Endothelial cell of umbilical vein (primary cell): ENCODE data around the gene STK24. TPM values are rescaled to one million over a fixed set of nuclear protein-coding genes. Genes with fewer than 3 reads are reported as not detected.

ENCODE experiments used
- BruUV-seq: library from RNA; stranded (reverse); fragments of 400-500 nt; replicated peaks from 2 replicates; lab custom pipeline; 2021; lab: Mats Ljungman, UMichigan
- CTCF ChIA-PET: fragments of 300-600, 350-600 bp; sonication (Branson Sonifier 250); formaldehyde crosslinking; loops from one replicate; lab custom pipeline; 2021; ENCODE audit warnings: antibody characterized with exemption, inconsistent platforms; lab: Charles Lee
- POLR2A ChIA-PET: fragments of 300-600, 350-600 bp; sonication (Branson Sonifier 250); formaldehyde crosslinking; loops from one replicate; lab custom pipeline; 2021; ENCODE audit warnings: antibody characterized with exemption, inconsistent platforms; lab: Charles Lee
- DNase-seq: peaks from one replicate; pipeline ENCODE4 v3.0.0-alpha.2; 2011; ENCODE audit warnings: low read depth, low spot score
- FAIRE-seq: peaks from 2 replicates; lab custom pipeline; 2011; peaks lifted over from hg19 to GRCh38; lab: Jason Lieb, UNC
- H2AFZ ChIP-seq: 2 replicates; pipeline ENCODE4 v1.6.0; 2012; ENCODE audit warnings: low read depth, low read length, control low read depth, inconsistent platforms
- H3K27ac ChIP-seq: 2 replicates; pipeline ENCODE4 v1.5.1; 2011; ENCODE audit warnings: low read depth, mild to moderate bottlenecking, control low read depth, low read length, moderate library complexity; ENCODE audit not compliant: insufficient read depth
- H3K27me3 ChIP-seq, 2 experiments: 2 replicates each; pipeline versions ENCODE4 v1.6.0 to v1.6.1; 2011; ENCODE audit warnings: low read length in 2 of 2, mixed read lengths in 1 of 2; ENCODE audit not compliant: control insufficient read depth in 2 of 2, insufficient read depth in 2 of 2
- H3K36me3 ChIP-seq, 2 experiments: 2 replicates in 1 of 2; 3 replicates in 1 of 2; pipeline ENCODE4 v1.5.1; 2011; ENCODE audit warnings: low read length in 2 of 2, mild to moderate bottlenecking in 1 of 2, moderate library complexity in 1 of 2; ENCODE audit not compliant: control insufficient read depth in 2 of 2, insufficient read depth in 2 of 2; ENCODE audit errors: extremely low read depth in 1 of 2
- H3K4me1 ChIP-seq: 3 replicates; pipeline ENCODE4 v1.5.1; 2011; ENCODE audit warnings: mild to moderate bottlenecking, low read length; ENCODE audit not compliant: control insufficient read depth, insufficient read depth; ENCODE audit errors: extremely low read depth
- H3K4me2 ChIP-seq: 2 replicates; pipeline ENCODE4 v1.6.1; 2011; ENCODE audit warnings: low read length, control low read depth, mixed read lengths; ENCODE audit not compliant: insufficient read depth
- H3K4me3 ChIP-seq, 3 experiments: fragments of 200-600 bp in 1 of 3; sonication (generic), shearing (Covaris generic) in 1 of 3; replicated peaks in 1 of 3; 2 replicates each; pipeline ENCODE4 v1.5.1; 2011 to 2016; ENCODE audit warnings: control low read depth in 3 of 3, low read length in 3 of 3, mild to moderate bottlenecking in 2 of 3, inconsistent platforms in 1 of 3, low read depth in 1 of 3, moderate library complexity in 1 of 3; ENCODE audit not compliant: insufficient read depth in 1 of 3
- H3K79me2 ChIP-seq: 2 replicates; pipeline ENCODE4 v1.6.0; 2012; ENCODE audit warnings: low read length, inconsistent platforms; ENCODE audit not compliant: control insufficient read depth, insufficient read depth
- H3K9ac ChIP-seq: replicated peaks from 2 replicates; pipeline ENCODE3; 2011; ENCODE audit warnings: low read length, control low read depth; ENCODE audit not compliant: insufficient read depth; ENCODE audit errors: extremely low read depth
- H3K9me1 ChIP-seq: replicated peaks from 3 replicates; pipeline ENCODE4 v1.6.0; 2011; ENCODE audit warnings: mild to moderate bottlenecking, low read length; ENCODE audit not compliant: control insufficient read depth, insufficient read depth; ENCODE audit errors: extremely low read depth
- H3K9me3 ChIP-seq: replicated peaks from 2 replicates; pipeline ENCODE4 v1.5.1; 2012; ENCODE audit warnings: low read length, inconsistent platforms; ENCODE audit not compliant: control insufficient read depth, insufficient read depth
- H4K20me1 ChIP-seq: replicated peaks from 2 replicates; pipeline ENCODE3; 2011; ENCODE audit warnings: mild to moderate bottlenecking, low read length; ENCODE audit not compliant: control insufficient read depth, insufficient read depth; ENCODE audit errors: extremely low read depth
- EZH2 ChIP-seq: IDR thresholded peaks from 2 replicates; pipeline ENCODE4 v1.6.1; 2012; ENCODE audit warnings: borderline replicate concordance, low read depth, mild to moderate bottlenecking, moderate library complexity, low read length, inconsistent platforms; ENCODE audit not compliant: severe bottlenecking
- FOS ChIP-seq: IDR thresholded peaks from 2 replicates; pipeline ENCODE4 v1.6.1; 2011; ENCODE audit warnings: mild to moderate bottlenecking, low read length, moderate library complexity, borderline replicate concordance; ENCODE audit not compliant: insufficient read depth
- GATA2 ChIP-seq: IDR thresholded peaks from 2 replicates; pipeline ENCODE4 v1.7.0; 2011; ENCODE audit warnings: low read depth, mild to moderate bottlenecking, moderate library complexity, mixed read lengths, low read length; ENCODE audit not compliant: insufficient read length, insufficient read depth
- JUN ChIP-seq: IDR thresholded peaks from 2 replicates; pipeline ENCODE4 v1.6.1; 2011; ENCODE audit warnings: borderline replicate concordance, low read depth; ENCODE audit not compliant: insufficient read length, insufficient read depth
- MYC ChIP-seq: IDR thresholded peaks from one replicate; pipeline ENCODE4 v1.6.1; 2011; ENCODE audit warnings: mild to moderate bottlenecking, low read depth, low read length
- POLR2A ChIP-seq: IDR thresholded peaks from 2 replicates; pipeline ENCODE4 v1.6.1; 2012; ENCODE audit warnings: low read depth, mild to moderate bottlenecking, control low read depth, low read length
- POLR2AphosphoS5 ChIP-seq: IDR thresholded peaks from 2 replicates; pipeline ENCODE4 v1.6.1; 2012; ENCODE audit warnings: low read depth, mild to moderate bottlenecking, control low read depth, low read length, moderate library complexity; ENCODE audit not compliant: insufficient read depth
- dilution Hi-C: fragments of 300-500 bp; cut with MboI; formaldehyde crosslinking; loops from one replicate; pipeline ENCODE4 v1.15.0; 2019; ENCODE audit warnings: low sequenced_read_pairs; ENCODE audit not compliant: extremely low pct_ligation_motif_present
- intact Hi-C: fragments of 100-400 bp; cut with micrococcal nuclease; formaldehyde crosslinking; loops from one replicate; pipeline ENCODE4 v1.10.0; 2022
- polyA plus RNA-seq, 4 experiments: library from polyadenylated mRNA; depleted of rRNA in 3 of 4; stranded (reverse) in 3 of 4; unstranded in 1 of 4; fragments of >200 nt; gene quantifications; 2 replicates each; pipeline versions ENCODE4 v1.2.1 to v1.2.3, GENCODE V29; 2011 to 2012; ENCODE audit warnings: missing spikeins in 1 of 4
- total RNA-seq: library from RNA; stranded (reverse); gene quantifications from 2 replicates; pipeline ENCODE4 v1.2.3, GENCODE V29; 2021
- TF ChIP-seq, protein P1 (sequence below), 2 donors: IDR thresholded peaks; 1 replicate in 1 of 2; 2 replicates in 1 of 2; pipeline ENCODE4 v1.5.1; 2011; ENCODE audit warnings: low read length in 2 of 2, mild to moderate bottlenecking in 2 of 2, moderate library complexity in 2 of 2, control low read depth in 1 of 2, inconsistent platforms in 1 of 2, low read depth in 1 of 2; ENCODE audit not compliant: insufficient read depth in 1 of 2; ENCODE audit errors: extremely low read depth in 1 of 2
- TF ChIP-seq, protein P2 (sequence below): IDR thresholded peaks from 2 replicates; pipeline ENCODE4 v1.6.1; 2011; ENCODE audit not compliant: insufficient read depth, insufficient read length

Gene STK24
- total and polyA plus RNA-seq, 2 donors (not counting 3 experiments of a cell fraction or from before 2014, with no cell fraction given) = 43.3 to 100 TPM

- H3K9me1 ChIP-seq = no peaks in the 10 kb centered on the region
- FAIRE-seq = no peak
- no peak overlapping the region for H3K9ac ChIP-seq
- no peak overlapping the region for H2AFZ ChIP-seq
- no peak overlapping the region for H3K27ac ChIP-seq
- no peak overlapping the region for H3K4me3 ChIP-seq
- CTCF ChIA-PET = interaction anchor here (0.9 to 1.5 kb wide), 2 partner anchors 10 to 237 kb away, joined by 3 to 7 read pairs; no protein-coding TSS in a partner anchor
- no peaks in the 10 kb centered on the region for H3K27me3 ChIP-seq
- H3K36me3 ChIP-seq = peaks cover 0 to 2% of the 10 kb centered on the region in 2 experiments
- no peak for DNase-seq
- H3K9me3 ChIP-seq = no peaks in the 10 kb centered on the region
- intact Hi-C loops = no loop called here
- H4K20me1 ChIP-seq = no peaks in the 10 kb centered on the region
- no peak overlapping the region for H3K4me2 ChIP-seq
- H3K4me1 ChIP-seq = no peaks in the 10 kb centered on the region
- H3K79me2 ChIP-seq = no peaks in the 10 kb centered on the region
- TF ChIP-seq, protein P1, sequence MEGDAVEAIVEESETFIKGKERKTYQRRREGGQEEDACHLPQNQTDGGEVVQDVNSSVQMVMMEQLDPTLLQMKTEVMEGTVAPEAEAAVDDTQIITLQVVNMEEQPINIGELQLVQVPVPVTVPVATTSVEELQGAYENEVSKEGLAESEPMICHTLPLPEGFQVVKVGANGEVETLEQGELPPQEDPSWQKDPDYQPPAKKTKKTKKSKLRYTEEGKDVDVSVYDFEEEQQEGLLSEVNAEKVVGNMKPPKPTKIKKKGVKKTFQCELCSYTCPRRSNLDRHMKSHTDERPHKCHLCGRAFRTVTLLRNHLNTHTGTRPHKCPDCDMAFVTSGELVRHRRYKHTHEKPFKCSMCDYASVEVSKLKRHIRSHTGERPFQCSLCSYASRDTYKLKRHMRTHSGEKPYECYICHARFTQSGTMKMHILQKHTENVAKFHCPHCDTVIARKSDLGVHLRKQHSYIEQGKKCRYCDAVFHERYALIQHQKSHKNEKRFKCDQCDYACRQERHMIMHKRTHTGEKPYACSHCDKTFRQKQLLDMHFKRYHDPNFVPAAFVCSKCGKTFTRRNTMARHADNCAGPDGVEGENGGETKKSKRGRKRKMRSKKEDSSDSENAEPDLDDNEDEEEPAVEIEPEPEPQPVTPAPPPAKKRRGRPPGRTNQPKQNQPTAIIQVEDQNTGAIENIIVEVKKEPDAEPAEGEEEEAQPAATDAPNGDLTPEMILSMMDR (IDR thresholded peaks at IDR 0.05; ENCODE audit: extremely low read depth in 1 of 2, insufficient read depth in 1 of 2, low read depth in 1 of 2, low read length in 2 of 2) = no peak
- no peak for TF ChIP-seq JUN
- TF ChIP-seq FOS = no peak
- no peak for TF ChIP-seq POLR2AphosphoS5
- TF ChIP-seq MYC = no peak
- TF ChIP-seq GATA2 = no peak
- TF ChIP-seq, protein P2, sequence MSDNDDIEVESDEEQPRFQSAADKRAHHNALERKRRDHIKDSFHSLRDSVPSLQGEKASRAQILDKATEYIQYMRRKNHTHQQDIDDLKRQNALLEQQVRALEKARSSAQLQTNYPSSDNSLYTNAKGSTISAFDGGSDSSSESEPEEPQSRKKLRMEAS = no peak
- no peak for TF ChIP-seq EZH2
- TF ChIP-seq POLR2A = no peak
- dilution Hi-C loops = loop anchor here (25.0 kb wide), 1 partner anchor 226 kb away; no protein-coding TSS in a partner anchor
- POLR2A ChIA-PET = no interaction called here
- no TSS peak for BruUV-seq
These were observed 140.5 kb downstream of the STK24 start for GRCh38 chr13:98436233-98436910.
